Fibroblast of skin of left quadriceps (primary cell): ENCODE results near the gene ADAMTSL1.

Experiments used
- DNase-seq, 2 experiments: peaks; one replicate each; pipeline ENCODE4 v3.0.0-alpha.2; 2013; ENCODE audit warnings: low read depth in 2 of 2

Gene ADAMTSL1

DNA sequence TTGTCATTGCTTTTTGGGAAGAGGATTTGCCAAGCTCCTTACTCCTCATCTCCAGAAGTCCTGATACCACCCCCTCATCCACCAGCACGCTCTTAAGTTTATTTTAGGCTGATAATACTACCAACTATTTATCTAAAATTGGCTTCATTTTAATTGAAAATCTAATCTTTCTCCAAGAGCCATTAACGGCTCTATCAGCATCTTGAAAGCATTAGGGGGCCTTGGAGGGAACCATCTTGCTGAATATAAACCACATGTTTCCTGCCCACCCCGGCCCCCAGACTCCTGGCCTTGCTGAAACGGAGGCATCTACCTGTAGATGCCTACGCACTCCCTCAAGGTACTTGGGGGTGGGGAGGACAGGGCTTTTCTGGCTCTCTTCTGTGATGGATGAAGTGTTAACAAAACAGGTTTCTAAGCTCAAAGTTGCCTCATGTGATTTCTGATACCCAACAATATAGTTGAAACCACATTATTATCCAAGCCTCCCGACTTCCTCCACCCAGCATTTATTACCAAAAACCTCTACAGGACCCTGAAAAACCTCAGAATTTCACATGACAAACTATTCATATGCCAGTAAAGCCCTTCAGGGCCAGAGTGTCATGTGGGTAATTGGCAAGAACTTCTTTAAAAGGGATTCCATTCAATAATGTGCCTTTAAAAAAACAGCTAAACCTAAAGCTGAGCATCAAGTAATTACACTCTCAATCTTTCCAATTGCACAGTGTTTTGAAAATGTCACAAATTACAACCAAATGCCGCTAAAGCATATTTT, 462.3 kb downstream of the ADAMTSL1 start:
- DNase-seq, result no peak

DNA sequence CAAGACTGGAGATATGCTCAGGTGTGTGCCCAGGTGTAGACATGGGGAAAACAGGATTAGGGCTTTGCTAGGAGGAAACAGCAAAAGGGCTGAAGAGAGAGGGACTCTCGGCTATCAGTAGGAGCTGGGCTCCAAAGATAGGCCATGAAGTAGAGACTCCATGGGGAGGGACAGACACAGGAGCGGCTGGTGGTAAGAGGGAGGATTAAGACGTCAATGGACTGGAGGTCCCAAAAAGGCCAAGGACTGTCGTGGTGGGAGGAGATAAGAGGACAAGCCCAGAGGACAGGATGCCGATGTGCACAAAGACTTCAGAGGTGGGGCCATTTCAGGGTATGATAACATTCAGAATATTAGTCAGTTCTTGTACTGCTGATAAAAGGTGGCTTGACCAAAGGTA, 466.0 kb downstream of the ADAMTSL1 start:
- DNase-seq, result no peak

DNA sequence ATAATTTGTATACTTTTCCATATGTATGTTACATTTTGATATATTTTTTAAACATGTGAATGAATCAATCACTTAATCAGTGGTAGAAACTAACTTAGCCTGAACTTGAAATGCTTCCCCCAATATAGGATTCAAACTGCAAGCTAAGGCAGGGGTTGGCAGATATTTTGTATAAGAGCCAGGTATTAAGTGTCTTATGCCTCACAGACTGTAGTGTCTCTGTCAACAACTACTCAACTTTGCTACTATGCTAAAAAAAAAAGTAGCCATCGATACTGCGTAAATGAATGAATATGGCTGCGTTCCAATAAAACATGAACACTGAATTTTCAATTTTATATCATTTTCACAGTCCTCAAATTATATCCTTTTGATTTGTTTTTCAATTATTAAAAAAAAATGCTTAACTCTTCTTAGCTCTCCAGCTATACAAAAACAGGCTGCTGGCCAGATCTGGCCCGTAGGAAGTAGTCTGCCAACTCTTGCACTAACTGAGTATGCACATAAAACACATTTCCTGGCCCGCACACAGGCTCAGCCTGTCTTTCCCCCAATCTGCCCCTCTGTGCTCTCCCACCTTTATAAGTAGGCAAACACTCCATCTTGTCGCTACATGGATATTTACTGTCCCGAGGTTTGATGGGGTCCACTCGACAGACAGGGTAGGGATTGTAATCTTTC, 467.2 kb downstream of the ADAMTSL1 start:
- DNase-seq, result no peak

DNA sequence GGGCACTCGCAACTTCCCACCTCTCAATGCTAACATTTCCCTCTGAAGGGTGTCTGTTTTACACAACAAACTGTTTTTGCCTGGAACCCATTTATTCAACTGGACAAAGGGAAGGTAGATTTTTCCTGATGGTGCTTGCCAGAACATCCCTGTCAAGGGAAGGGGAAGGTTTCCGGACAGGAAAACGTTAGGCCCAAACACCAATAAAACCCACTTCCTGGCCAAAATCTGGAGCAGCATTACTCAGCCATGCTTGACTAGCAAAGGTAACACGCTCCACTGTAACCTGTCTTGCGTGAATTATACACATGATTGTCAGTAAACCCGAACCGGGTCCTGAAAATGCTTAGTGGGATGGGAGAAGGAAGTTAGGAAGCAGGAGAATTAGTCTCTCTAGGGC, 468.8 kb downstream of the ADAMTSL1 start:
- DNase-seq, result no peak

DNA sequence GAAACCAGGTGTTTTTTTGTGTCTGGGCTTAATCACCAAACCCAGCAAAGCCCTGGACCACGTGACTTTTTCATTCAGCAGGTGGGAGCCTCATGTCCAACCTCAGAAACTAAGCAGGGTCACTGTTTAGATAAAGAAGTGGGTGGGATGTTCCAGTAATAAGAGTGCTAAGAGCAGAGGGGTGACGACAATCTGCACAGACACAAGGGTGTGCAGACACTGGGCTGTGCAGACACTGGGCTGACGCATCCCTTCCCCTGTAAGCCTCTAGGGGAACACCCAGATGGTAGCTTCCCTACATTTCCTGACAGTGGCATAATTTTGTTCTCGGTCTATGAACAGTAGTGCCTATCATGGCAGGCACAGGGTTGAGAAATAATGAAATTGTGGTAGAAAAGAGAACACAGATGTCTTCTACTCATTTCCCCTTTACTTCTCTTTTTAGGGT, 474.0 kb downstream of the ADAMTSL1 start:
- DNase-seq, result no peak

DNA sequence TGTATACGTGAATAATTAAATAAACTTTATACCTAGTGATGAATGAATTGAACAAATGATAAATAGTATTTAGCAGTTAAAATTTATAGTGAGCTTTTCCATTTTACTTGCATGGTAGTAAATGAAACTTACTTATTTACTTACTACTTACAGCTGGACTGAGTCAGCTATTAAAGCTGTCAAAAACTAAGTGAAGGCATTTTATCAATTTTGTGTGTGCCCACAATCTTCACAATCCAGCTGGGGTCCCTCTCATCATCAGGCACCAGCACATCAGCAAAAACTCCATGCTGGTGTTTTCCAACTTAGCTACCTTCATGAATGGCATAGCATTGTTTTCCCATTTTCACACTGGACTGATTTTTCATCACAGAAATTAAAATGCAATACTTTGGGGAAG, 478.0 kb downstream of the ADAMTSL1 start:
- DNase-seq, result no peak

DNA sequence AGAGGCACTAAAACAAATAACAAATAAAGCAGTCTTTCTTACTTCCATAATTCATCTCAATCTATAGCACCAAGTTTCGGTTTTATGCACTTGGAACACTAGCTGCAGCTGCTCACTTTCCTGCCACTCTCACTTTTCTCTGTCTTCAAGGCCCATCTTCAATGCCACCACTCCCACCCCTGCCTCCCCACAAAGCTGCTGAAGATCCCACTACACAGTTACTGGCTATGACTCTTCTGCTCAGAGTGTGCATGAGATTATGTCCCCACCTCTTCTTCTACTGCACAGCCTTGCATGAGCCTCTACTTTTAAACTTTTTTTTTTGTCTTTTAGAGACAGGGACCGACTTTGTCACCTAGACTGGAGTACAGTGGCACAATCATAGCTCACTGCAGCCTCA, 481.7 kb downstream of the ADAMTSL1 start:
- DNase-seq, result no peak
